Measurements from ENCODE around the gene CYTH2. TPM values are rescaled to one million over a fixed set of nuclear protein-coding genes. Genes with fewer than 3 reads are reported as not detected.

CYTH2 gene
- total RNA-seq, 1 donor from 2014 or later: 67.1 TPM

DNA sequence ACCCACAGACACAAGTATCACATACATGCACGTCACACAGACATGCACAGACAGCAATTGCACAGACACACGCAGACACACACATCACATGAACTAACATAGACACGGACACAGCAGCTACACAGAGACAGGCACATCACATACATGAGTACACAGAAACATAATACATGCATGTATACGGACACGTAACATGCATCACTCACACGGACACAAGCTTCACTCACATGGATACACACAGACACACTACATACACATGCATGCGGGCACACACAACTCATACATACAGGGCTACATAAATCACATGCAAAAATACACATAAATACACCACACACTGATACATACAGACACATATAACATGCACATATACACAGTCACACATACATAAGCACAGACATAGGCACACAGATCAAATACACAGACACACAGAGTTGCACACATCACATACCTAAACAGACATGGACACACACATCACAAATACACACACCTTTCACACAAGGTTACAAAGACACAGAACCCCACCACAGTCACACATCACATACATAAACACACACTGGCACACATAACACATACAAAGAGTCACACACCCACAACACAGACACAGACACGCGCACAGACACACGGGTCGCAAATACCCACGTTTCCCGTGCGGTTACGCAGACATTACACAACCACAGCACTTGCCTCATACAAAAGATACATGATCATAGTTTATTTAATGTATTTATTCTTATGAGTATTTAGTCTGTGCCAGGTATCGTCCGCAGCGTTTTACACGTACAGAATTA, 43.5 kb downstream of the CYTH2 start:
- H3K27ac ChIP-seq (ENCODE audit: low read depth, low read length): no peak overlapping the region
- H3K9me3 ChIP-seq (ENCODE audit: insufficient read depth, low read depth, low read length): no peaks in the 10 kb centered on the region
- no peak overlapping the region for H3K9ac ChIP-seq (ENCODE audit: low read length)
- H3K79me2 ChIP-seq (ENCODE audit: insufficient read depth, low read length): no peaks in the 10 kb centered on the region
- no peak overlapping the region for H3K4me3 Mint-ChIP-seq (ENCODE audit: unreplicated experiment)
- H3K4me1 ChIP-seq (ENCODE audit: insufficient read depth, low read length): peaks cover 6% of the 10 kb centered on the region
- H3K4me2 ChIP-seq (ENCODE audit: low read length): peak overlapping the region; percentile 93
- no peaks in the 10 kb centered on the region for H4K20me1 ChIP-seq (ENCODE audit: insufficient read depth, low read length)
- peaks cover 18% of the 10 kb centered on the region for H3K27me3 ChIP-seq (ENCODE audit: insufficient read depth, low read length)
- FAIRE-seq (no peak), DNase-seq (ENCODE audit: low read depth) (no peak)
- no peaks in the 10 kb centered on the region for H3K9me3 Mint-ChIP-seq (ENCODE audit: unreplicated experiment)
- no peak for TF ChIP-seq EZH2 (IDR thresholded peaks at IDR 0.05; ENCODE audit: insufficient read depth, low read length)
- TF ChIP-seq, protein P1, sequence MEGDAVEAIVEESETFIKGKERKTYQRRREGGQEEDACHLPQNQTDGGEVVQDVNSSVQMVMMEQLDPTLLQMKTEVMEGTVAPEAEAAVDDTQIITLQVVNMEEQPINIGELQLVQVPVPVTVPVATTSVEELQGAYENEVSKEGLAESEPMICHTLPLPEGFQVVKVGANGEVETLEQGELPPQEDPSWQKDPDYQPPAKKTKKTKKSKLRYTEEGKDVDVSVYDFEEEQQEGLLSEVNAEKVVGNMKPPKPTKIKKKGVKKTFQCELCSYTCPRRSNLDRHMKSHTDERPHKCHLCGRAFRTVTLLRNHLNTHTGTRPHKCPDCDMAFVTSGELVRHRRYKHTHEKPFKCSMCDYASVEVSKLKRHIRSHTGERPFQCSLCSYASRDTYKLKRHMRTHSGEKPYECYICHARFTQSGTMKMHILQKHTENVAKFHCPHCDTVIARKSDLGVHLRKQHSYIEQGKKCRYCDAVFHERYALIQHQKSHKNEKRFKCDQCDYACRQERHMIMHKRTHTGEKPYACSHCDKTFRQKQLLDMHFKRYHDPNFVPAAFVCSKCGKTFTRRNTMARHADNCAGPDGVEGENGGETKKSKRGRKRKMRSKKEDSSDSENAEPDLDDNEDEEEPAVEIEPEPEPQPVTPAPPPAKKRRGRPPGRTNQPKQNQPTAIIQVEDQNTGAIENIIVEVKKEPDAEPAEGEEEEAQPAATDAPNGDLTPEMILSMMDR (IDR thresholded peaks at IDR 0.05; ENCODE audit: insufficient read depth, low read depth, low read length): no peak
- H3K27me3 Mint-ChIP-seq (ENCODE audit: low read depth, unreplicated experiment): peaks cover 3% of the 10 kb centered on the region
- H3K36me3 ChIP-seq (ENCODE audit: insufficient read depth, low read length): no peaks in the 10 kb centered on the region
- peaks cover 7% of the 10 kb centered on the region for H3K4me1 Mint-ChIP-seq (ENCODE audit: low read depth, unreplicated experiment)
- peaks cover 6% of the 10 kb centered on the region for H3K36me3 Mint-ChIP-seq (ENCODE audit: low read depth, unreplicated experiment)
- H3K27ac Mint-ChIP-seq (ENCODE audit: unreplicated experiment): no peak overlapping the region
- no peak overlapping the region for H3K4me3 ChIP-seq (ENCODE audit: insufficient read depth, low read depth, low read length)
- H2AFZ ChIP-seq (ENCODE audit: low read depth, low read length): no peak overlapping the region

DNA sequence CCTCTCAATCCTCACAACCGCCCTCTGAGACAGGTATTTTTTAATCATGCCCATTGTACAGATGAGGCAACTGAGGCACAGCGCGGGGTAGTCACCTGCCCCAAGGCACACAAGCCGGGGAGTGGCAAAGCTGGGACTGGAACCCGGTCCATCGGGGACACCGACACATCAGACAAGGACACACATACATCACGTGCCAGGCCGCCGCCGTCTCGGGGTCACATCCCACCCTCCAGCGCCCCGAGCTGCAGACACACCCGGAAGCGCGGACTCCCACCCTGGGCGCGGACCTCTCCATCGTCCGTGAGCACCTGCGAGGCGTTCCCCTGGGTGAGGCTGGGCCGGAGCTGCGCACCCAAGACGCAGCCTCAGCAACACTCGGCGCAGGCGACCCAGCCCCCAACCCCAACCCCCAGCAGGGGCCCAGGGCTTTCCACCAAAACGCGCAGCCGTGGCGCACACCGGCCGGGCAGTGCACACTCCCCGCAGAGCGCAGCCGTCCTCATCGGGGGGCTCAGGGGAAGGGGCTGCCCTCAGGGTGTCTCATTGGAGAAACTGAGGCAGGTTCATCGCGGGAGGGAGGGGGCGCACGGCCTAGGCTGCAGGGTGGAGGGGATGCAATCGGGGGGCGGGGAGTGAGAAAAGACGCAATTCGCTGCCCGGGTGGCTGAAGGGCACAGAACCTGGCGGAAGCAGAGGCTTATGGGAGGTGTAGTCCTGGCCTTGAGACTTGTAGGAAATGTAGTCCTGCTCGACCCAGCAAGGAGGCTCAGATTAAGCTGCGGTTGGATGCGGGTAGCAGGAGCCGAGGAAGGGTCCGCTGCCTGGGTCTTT, 44.3 kb downstream of the CYTH2 start:
- H2AFZ ChIP-seq (ENCODE audit: low read depth, low read length): peak overlapping the region; percentile 85
- no peak for FAIRE-seq
- H3K36me3 ChIP-seq (ENCODE audit: insufficient read depth, low read length): no peaks in the 10 kb centered on the region
- Mint-ChIP-seq H3K27ac (ENCODE audit: unreplicated experiment) (no peak overlapping the region), H3K9me3 (ENCODE audit: unreplicated experiment) (no peaks in the 10 kb centered on the region), H3K4me1 (ENCODE audit: low read depth, unreplicated experiment) (peaks cover 7% of the 10 kb centered on the region), H3K36me3 (ENCODE audit: low read depth, unreplicated experiment) (peaks cover 3% of the 10 kb centered on the region), H3K27me3 (ENCODE audit: low read depth, unreplicated experiment) (no peaks in the 10 kb centered on the region), H3K4me3 (ENCODE audit: unreplicated experiment) (no peak overlapping the region)
- no peak for TF ChIP-seq EZH2 (IDR thresholded peaks at IDR 0.05; ENCODE audit: insufficient read depth, low read length)
- TF ChIP-seq, protein P1 (IDR thresholded peaks at IDR 0.05; ENCODE audit: insufficient read depth, low read depth, low read length): no peak
- H3K4me3 ChIP-seq (ENCODE audit: insufficient read depth, low read depth, low read length): peak overlapping the region; percentile 52
- DNase-seq (ENCODE audit: low read depth): peak; percentile 47
- peaks cover 18% of the 10 kb centered on the region for H3K27me3 ChIP-seq (ENCODE audit: insufficient read depth, low read length)
- H3K4me2 ChIP-seq (ENCODE audit: low read length): peak overlapping the region; percentile 93
- no peak overlapping the region for H3K27ac ChIP-seq (ENCODE audit: low read depth, low read length)
- H4K20me1 ChIP-seq (ENCODE audit: insufficient read depth, low read length): no peaks in the 10 kb centered on the region
- H3K9ac ChIP-seq (ENCODE audit: low read length): no peak overlapping the region
- no peaks in the 10 kb centered on the region for H3K9me3 ChIP-seq (ENCODE audit: insufficient read depth, low read depth, low read length)
- no peaks in the 10 kb centered on the region for H3K79me2 ChIP-seq (ENCODE audit: insufficient read depth, low read length)
- H3K4me1 ChIP-seq (ENCODE audit: insufficient read depth, low read length): peaks cover 6% of the 10 kb centered on the region

All from astrocyte (in vitro differentiated cells and primary cell).